ENCODE measurements around the gene UTS2B. TPM values are rescaled to one million over a fixed set of nuclear protein-coding genes. Genes with fewer than 3 reads are reported as not detected.

The UTS2B gene
- total and polyA plus RNA-seq, 2 of the 13 experiments (the other 11 are each of a cell fraction or from before 2014, with no cell fraction given), result 0.03 to 0.46 TPM

DNA sequence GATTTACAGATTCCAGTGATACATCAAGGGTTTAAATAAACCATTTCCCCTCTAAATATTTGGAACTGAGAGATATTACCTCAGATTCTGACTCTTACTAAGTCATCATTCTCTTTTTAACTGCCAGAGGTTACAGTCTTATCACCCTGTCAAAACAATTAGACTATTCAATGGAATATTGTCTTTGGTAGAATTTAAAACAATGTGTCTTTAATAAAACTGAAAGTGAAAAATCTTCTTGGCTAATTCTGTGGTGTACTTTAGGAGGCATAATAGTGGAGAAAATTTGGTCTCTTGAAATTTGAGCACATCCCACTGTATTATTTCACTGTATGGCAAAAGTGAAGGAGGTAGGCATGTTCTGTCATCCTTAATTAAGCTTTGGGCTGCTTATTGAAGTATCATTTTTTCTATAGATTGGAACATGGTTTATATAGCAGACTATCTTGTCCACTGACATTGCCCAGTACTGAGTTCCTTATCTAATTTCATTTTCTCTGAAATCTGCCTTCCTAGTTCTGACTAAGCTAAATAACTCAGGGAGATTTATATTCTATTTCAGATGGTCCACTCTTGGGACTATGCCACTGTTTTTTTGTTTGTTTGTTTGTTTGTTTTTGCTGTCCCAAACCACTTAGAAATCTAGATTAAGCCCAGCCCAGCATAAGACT, 48.0 kb upstream of the UTS2B start:
- Histone ChIP-seq H3K9ac (ENCODE audit: insufficient read depth, low read depth, low read length) (no peak overlapping the region), H3K36me3 (replicated peaks in 1 of 2; ENCODE audit: control insufficient read depth in 1 of 2, insufficient read depth in 2 of 2, low read length in 2 of 2) (peaks cover 12 to 53% of the 10 kb centered on the region in 2 experiments), H2AFZ (ENCODE audit: low read length) (no peak overlapping the region), H3K4me3 (replicated peaks in 1 of 3; ENCODE audit: insufficient read depth in 1 of 3, low read depth in 2 of 3, low read length in 3 of 3) (no peak overlapping the region), H3K27me3 (ENCODE audit: control insufficient read depth in 1 of 2, insufficient read depth in 2 of 2, low read length in 2 of 2) (no peaks in the 10 kb centered on the region), H3K9me3 (ENCODE audit: low read length) (no peaks in the 10 kb centered on the region), H3K79me2 (ENCODE audit: insufficient read depth, low read length) (no peaks in the 10 kb centered on the region), H3K4me2 (ENCODE audit: low read depth, low read length) (no peak overlapping the region), H4K20me1 (ENCODE audit: insufficient read depth, low read length) (0 out of 2 replicates have a peak, but pooled peaks cover 3% of the 10 kb centered on the region), H3K27ac (ENCODE audit: extremely low read length, insufficient read depth, low read length) (no peak overlapping the region), H3K4me1 (ENCODE audit: insufficient read depth, low read length) (no peaks in the 10 kb centered on the region)
- POLR2A ChIA-PET, result no interaction called here
- no TSS peak for BruUV-seq (replicated peaks)
- in situ Hi-C loops (cut with HindIII; ENCODE audit: extremely low pct_ligation_motif_present, low pct_unique_long_range_greater_than_20kb), result no loop called here
- ATAC-seq, result no peak
- intact Hi-C loops (cut with micrococcal nuclease; ENCODE audit: unreplicated experiment), result no loop called here
- TF ChIP-seq CHD4 (IDR thresholded peaks at IDR 0.05; ENCODE audit: borderline replicate concordance, low read length) (no peak), KDM3A (CRISPR knock-in tag; IDR thresholded peaks at IDR 0.05; ENCODE audit: low read depth) (no peak), RNF2 (conservative IDR thresholded peaks at IDR 0.05; ENCODE audit: low read depth) (no peak), NONO (IDR thresholded peaks at IDR 0.05) (no peak), NONO (CRISPR knock-in tag; conservative IDR thresholded peaks at IDR 0.05) (no peak), ZNF3 (CRISPR knock-in tag; IDR thresholded peaks at IDR 0.05) (no peak), GATA4 (IDR thresholded peaks at IDR 0.05; ENCODE audit: borderline replicate concordance, low read depth) (no peak), GATAD1 (CRISPR knock-in tag; IDR thresholded peaks at IDR 0.05) (no peak), ADNP (CRISPR knock-in tag; IDR thresholded peaks at IDR 0.05) (no peak), JUNB (CRISPR knock-in tag; IDR thresholded peaks at IDR 0.05; ENCODE audit: borderline replicate concordance) (no peak), MAFF (IDR thresholded peaks at IDR 0.05; ENCODE audit: low read depth, low read length) (no peak), RARA (CRISPR knock-in tag; IDR thresholded peaks at IDR 0.05) (no peak), TEAD2 (CRISPR knock-in tag; IDR thresholded peaks at IDR 0.05) (no peak), SUZ12 (IDR thresholded peaks at IDR 0.05; ENCODE audit: low read depth, low read length) (no peak), ZNF296 (CRISPR knock-in tag; conservative IDR thresholded peaks at IDR 0.05) (no peak), ZNF468 (CRISPR knock-in tag; IDR thresholded peaks at IDR 0.05) (no peak)
- TF ChIP-seq, protein P1, sequence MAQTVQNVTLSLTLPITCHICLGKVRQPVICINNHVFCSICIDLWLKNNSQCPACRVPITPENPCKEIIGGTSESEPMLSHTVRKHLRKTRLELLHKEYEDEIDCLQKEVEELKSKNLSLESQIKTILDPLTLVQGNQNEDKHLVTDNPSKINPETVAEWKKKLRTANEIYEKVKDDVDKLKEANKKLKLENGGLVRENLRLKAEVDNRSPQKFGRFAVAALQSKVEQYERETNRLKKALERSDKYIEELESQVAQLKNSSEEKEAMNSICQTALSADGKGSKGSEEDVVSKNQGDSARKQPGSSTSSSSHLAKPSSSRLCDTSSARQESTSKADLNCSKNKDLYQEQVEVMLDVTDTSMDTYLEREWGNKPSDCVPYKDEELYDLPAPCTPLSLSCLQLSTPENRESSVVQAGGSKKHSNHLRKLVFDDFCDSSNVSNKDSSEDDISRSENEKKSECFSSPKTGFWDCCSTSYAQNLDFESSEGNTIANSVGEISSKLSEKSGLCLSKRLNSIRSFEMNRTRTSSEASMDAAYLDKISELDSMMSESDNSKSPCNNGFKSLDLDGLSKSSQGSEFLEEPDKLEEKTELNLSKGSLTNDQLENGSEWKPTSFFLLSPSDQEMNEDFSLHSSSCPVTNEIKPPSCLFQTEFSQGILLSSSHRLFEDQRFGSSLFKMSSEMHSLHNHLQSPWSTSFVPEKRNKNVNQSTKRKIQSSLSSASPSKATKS (CRISPR knock-in tag; IDR thresholded peaks at IDR 0.05), result no peak
- TF ChIP-seq, protein P2, sequence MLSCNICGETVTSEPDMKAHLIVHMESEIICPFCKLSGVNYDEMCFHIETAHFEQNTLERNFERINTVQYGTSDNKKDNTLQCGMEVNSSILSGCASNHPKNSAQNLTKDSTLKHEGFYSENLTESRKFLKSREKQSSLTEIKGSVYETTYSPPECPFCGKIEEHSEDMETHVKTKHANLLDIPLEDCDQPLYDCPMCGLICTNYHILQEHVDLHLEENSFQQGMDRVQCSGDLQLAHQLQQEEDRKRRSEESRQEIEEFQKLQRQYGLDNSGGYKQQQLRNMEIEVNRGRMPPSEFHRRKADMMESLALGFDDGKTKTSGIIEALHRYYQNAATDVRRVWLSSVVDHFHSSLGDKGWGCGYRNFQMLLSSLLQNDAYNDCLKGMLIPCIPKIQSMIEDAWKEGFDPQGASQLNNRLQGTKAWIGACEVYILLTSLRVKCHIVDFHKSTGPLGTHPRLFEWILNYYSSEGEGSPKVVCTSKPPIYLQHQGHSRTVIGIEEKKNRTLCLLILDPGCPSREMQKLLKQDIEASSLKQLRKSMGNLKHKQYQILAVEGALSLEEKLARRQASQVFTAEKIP (CRISPR knock-in tag; IDR thresholded peaks at IDR 0.05; ENCODE audit: borderline replicate concordance), result no peak
- DNase-seq (ENCODE audit: low spot score), result no peak
- FAIRE-seq, result no peak
- CTCF ChIA-PET (ENCODE audit: low intra/inter-chr PET ratio, low total read pairs), result no interaction called here
